Astrocyte of the cerebellum (primary cell): Measurements from ENCODE around the gene LAMA2.

Experiments used
- DNase-seq: peaks from one replicate; pipeline ENCODE4 v3.0.0-alpha.2; 2011; ENCODE audit warnings: low read depth
- H3K4me3 ChIP-seq: 2 replicates; pipeline ENCODE4 v1.5.1; 2011; ENCODE audit warnings: mild to moderate bottlenecking, low read depth, low read length, moderate library complexity
- in situ Hi-C: cut with HindIII; loops from 2 replicates; pipeline ENCODE4 v1.10.0; 2017; ENCODE audit warnings: low sequenced_read_pairs
- TF ChIP-seq, protein P1 (sequence below): IDR thresholded peaks from 2 replicates; pipeline ENCODE4 v1.5.1; 2012; ENCODE audit warnings: low read length, low read depth, moderate library complexity, mild to moderate bottlenecking; ENCODE audit errors: missing control alignments

The LAMA2 gene

DNA sequence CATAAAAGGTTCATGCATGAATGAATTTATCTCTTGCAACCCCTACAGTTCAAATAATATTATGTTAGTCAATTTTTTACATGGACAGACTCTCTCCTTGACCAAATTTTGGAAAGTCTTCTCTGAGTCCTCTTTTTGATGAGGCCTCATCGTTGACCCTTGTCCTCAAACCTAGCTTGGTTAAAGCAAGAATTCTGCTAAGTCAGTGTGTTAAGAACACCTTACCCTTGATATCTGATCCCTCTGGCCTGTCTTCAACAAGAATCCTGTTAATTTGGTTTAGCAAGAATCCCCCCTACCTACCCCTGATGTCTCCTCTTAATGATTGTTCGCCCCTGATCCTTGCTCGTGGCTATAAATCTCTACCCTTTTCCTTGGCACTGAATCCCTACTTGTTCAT is 301.4 kb downstream of the LAMA2 start:
- no peak for DNase-seq
- H3K4me3 ChIP-seq = no peak overlapping the region
- in situ Hi-C loops = no loop called here
- TF ChIP-seq, protein P1, sequence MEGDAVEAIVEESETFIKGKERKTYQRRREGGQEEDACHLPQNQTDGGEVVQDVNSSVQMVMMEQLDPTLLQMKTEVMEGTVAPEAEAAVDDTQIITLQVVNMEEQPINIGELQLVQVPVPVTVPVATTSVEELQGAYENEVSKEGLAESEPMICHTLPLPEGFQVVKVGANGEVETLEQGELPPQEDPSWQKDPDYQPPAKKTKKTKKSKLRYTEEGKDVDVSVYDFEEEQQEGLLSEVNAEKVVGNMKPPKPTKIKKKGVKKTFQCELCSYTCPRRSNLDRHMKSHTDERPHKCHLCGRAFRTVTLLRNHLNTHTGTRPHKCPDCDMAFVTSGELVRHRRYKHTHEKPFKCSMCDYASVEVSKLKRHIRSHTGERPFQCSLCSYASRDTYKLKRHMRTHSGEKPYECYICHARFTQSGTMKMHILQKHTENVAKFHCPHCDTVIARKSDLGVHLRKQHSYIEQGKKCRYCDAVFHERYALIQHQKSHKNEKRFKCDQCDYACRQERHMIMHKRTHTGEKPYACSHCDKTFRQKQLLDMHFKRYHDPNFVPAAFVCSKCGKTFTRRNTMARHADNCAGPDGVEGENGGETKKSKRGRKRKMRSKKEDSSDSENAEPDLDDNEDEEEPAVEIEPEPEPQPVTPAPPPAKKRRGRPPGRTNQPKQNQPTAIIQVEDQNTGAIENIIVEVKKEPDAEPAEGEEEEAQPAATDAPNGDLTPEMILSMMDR = no peak

DNA sequence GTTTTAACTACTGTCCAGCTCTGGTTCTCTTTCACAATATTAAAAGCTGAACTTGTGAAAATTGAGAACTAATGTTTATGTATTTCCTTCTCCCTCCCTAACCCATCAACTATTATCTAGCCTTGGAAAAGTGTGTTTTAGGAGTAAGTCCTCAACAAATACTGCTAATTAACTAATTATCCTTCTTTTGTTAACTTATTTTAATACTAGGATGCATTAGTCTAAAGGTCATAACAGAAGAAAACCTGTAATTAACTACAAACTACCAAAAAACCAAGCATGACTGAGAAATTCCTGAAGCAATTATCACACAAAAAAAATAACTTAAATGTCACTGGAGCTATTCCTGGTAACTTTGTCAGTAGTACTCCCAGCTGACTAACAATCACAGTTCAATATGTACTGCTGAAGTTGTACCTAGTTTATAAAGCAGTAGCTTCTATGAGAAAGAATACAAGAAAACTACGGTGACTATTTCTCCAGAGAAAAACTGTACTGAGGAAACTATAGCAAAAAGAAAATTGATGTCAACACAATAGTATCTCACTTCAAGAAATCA is 301.9 kb downstream of the LAMA2 start:
- H3K4me3 ChIP-seq = no peak overlapping the region
- in situ Hi-C loops = no loop called here
- no peak for DNase-seq
- TF ChIP-seq, protein P1 = no peak

GRCh38 chr6:129186988-129187387 is 304.1 kb downstream of the LAMA2 start:
- in situ Hi-C loops = no loop called here
- TF ChIP-seq, protein P1 = no peak

DNA sequence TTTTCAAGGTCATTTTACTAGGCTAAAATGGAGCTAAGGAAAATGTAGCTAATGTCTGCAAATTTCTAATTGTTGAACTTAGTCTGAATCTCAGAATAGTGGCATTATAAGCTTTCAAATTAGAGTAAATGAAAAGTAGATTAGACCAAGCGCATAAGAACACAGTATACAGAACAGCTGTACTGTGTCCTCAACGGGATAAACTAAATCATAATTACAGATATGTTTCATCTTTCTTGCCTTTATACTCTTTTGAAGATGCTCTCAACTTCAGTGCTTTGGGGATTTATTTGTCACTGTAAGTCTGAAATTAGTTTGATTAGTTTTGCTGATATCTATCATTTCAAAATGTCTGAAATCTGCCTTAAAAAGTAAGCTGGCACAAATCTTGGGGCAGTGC is 305.4 kb downstream of the LAMA2 start:
- H3K4me3 ChIP-seq = no peak overlapping the region
- TF ChIP-seq, protein P1 = no peak
- DNase-seq = no peak
- in situ Hi-C loops = no loop called here

More at GRCh38 chr6:129186988-129187387, 304.1 kb downstream of the LAMA2 start:
- H3K4me3 ChIP-seq = no peak overlapping the region
- DNase-seq = peak; percentile 68

- H3K4me3 ChIP-seq = no peak overlapping the region
- DNase-seq = no peak
- TF ChIP-seq, protein P1 = no peak
- in situ Hi-C loops = no loop called here
Observed at GRCh38 chr6:129188795-129189194, 305.9 kb downstream of the LAMA2 start.

GRCh38 chr6:129189266-129189665 is 306.3 kb downstream of the LAMA2 start:
- no peak for DNase-seq
- in situ Hi-C loops = no loop called here
- TF ChIP-seq, protein P1 = no peak
- H3K4me3 ChIP-seq = no peak overlapping the region

DNA sequence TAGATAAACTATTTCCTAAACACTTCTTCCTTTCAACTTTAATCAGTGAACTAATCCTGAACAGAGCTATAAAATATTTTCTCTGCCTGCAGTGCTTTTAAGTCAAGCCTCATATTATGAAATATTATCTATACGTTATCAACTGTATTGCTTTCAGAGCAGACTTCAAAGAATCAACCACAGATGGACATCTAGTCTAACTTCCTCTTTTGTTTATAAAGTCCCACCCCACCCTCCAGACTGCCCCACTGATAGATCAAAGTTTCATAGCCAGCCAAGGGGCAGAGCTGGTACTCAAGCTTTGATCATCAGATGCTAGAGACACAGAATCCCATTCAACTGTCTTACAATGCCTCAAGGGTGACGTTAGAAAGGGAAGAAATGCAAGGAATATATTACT is 308.3 kb downstream of the LAMA2 start:
- TF ChIP-seq, protein P1 = no peak
- in situ Hi-C loops = no loop called here
- no peak for DNase-seq
- no peak overlapping the region for H3K4me3 ChIP-seq
